Measurements from ENCODE around the gene SLC25A44.

Gene SLC25A44

GRCh38 chr1:156233426-156234127, 39.7 kb downstream of the SLC25A44 start:
- Histone ChIP-seq H3K9ac (ENCODE audit: low read depth in 1 of 2, low read length in 2 of 2) (no peak overlapping the region), H3K9me3 (ENCODE audit: control insufficient read depth in 2 of 2, low read length in 2 of 2) (no peaks in the 10 kb centered on the region), H3K36me3 (ENCODE audit: control insufficient read depth in 2 of 2, insufficient read depth in 2 of 2, low read length in 2 of 2) (peaks cover 29 to 32% of the 10 kb centered on the region in 2 donors), H3K4me1 (ENCODE audit: control insufficient read depth in 2 of 2, insufficient read depth in 2 of 2, low read length in 2 of 2) (no peaks in the 10 kb centered on the region), H3K27ac (ENCODE audit: low read depth in 2 of 2, low read length in 2 of 2) (no peak overlapping the region), H3K27me3 (ENCODE audit: control insufficient read depth in 2 of 2, insufficient read depth in 2 of 2, low read length in 2 of 2) (no peaks in the 10 kb centered on the region), H3K4me3 (ENCODE audit: low read length in 2 of 2) (no peak overlapping the region)

- H3K27me3 ChIP-seq (ENCODE audit: control insufficient read depth in 2 of 2, insufficient read depth in 2 of 2, low read length in 2 of 2), result no peaks in the 10 kb centered on the region
- H3K27ac ChIP-seq (ENCODE audit: low read depth in 2 of 2, low read length in 2 of 2), result no peak overlapping the region
- H3K4me1 ChIP-seq (ENCODE audit: control insufficient read depth in 2 of 2, insufficient read depth in 2 of 2, low read length in 2 of 2), result no peaks in the 10 kb centered on the region
- H3K9ac ChIP-seq (ENCODE audit: low read depth in 1 of 2, low read length in 2 of 2), result no peak overlapping the region
- H3K4me3 ChIP-seq (ENCODE audit: low read length in 2 of 2), result no peak overlapping the region
- no peaks in the 10 kb centered on the region for H3K9me3 ChIP-seq (ENCODE audit: control insufficient read depth in 2 of 2, low read length in 2 of 2)
- peaks cover 31 to 42% of the 10 kb centered on the region in 2 donors for H3K36me3 ChIP-seq (ENCODE audit: control insufficient read depth in 2 of 2, insufficient read depth in 2 of 2, low read length in 2 of 2)
Measured at GRCh38 chr1:156236164-156236563, 42.3 kb downstream of the SLC25A44 start.

- H3K4me1 ChIP-seq (ENCODE audit: control insufficient read depth in 2 of 2, insufficient read depth in 2 of 2, low read length in 2 of 2), result no peaks in the 10 kb centered on the region
- H3K9me3 ChIP-seq (ENCODE audit: control insufficient read depth in 2 of 2, low read length in 2 of 2), result no peaks in the 10 kb centered on the region
- no peak overlapping the region for H3K27ac ChIP-seq (ENCODE audit: low read depth in 2 of 2, low read length in 2 of 2)
- no peaks in the 10 kb centered on the region for H3K27me3 ChIP-seq (ENCODE audit: control insufficient read depth in 2 of 2, insufficient read depth in 2 of 2, low read length in 2 of 2)
- H3K4me3 ChIP-seq (ENCODE audit: low read length in 2 of 2), result no peak overlapping the region
- H3K36me3 ChIP-seq (ENCODE audit: control insufficient read depth in 2 of 2, insufficient read depth in 2 of 2, low read length in 2 of 2), result peaks cover 29 to 42% of the 10 kb centered on the region in 2 donors
- H3K9ac ChIP-seq (ENCODE audit: low read depth in 1 of 2, low read length in 2 of 2), result no peak overlapping the region
Measured at GRCh38 chr1:156238248-156238647, 44.3 kb downstream of the SLC25A44 start.

- H3K27me3 ChIP-seq (ENCODE audit: control insufficient read depth in 2 of 2, insufficient read depth in 2 of 2, low read length in 2 of 2), result peaks cover 17 to 18% of the 10 kb centered on the region in 2 donors
- no peak overlapping the region for H3K4me3 ChIP-seq (ENCODE audit: low read length in 2 of 2)
- peaks cover 8 to 12% of the 10 kb centered on the region in 2 donors for H3K4me1 ChIP-seq (ENCODE audit: control insufficient read depth in 2 of 2, insufficient read depth in 2 of 2, low read length in 2 of 2)
- no peaks in the 10 kb centered on the region for H3K9me3 ChIP-seq (ENCODE audit: control insufficient read depth in 2 of 2, low read length in 2 of 2)
- H3K27ac ChIP-seq (ENCODE audit: low read depth in 2 of 2, low read length in 2 of 2), result no peak overlapping the region
- H3K9ac ChIP-seq (ENCODE audit: low read depth in 1 of 2, low read length in 2 of 2), result no peak overlapping the region
- peaks cover 13 to 27% of the 10 kb centered on the region in 2 donors for H3K36me3 ChIP-seq (ENCODE audit: control insufficient read depth in 2 of 2, insufficient read depth in 2 of 2, low read length in 2 of 2)
Measured at GRCh38 chr1:156241311-156241811, 47.5 kb downstream of the SLC25A44 start.

- H3K4me3 ChIP-seq (ENCODE audit: low read length in 2 of 2), result no peak within 1 kb of the TSS
- H3K27me3 ChIP-seq (ENCODE audit: control insufficient read depth in 2 of 2, insufficient read depth in 2 of 2, low read length in 2 of 2), result peaks cover 18 to 22% of the 10 kb centered on the region in 2 donors
- no peaks in the 10 kb centered on the region for H3K9me3 ChIP-seq (ENCODE audit: control insufficient read depth in 2 of 2, low read length in 2 of 2)
- H3K9ac ChIP-seq (ENCODE audit: low read depth in 1 of 2, low read length in 2 of 2), result no peak within 1 kb of the TSS
- no peak within 1 kb of the TSS for H3K27ac ChIP-seq (ENCODE audit: low read depth in 2 of 2, low read length in 2 of 2)
- peaks cover 8 to 23% of the 10 kb centered on the region in 2 donors for H3K36me3 ChIP-seq (ENCODE audit: control insufficient read depth in 2 of 2, insufficient read depth in 2 of 2, low read length in 2 of 2)
- peaks cover 10 to 12% of the 10 kb centered on the region in 2 donors for H3K4me1 ChIP-seq (ENCODE audit: control insufficient read depth in 2 of 2, insufficient read depth in 2 of 2, low read length in 2 of 2)
Measured at GRCh38 chr1:156241926-156242325, 48.0 kb downstream of the SLC25A44 start, which contains the start of gene BGLAP. TSS of gene BGLAP (plus strand) at chr1:156242184. CDS start at chr1:156242232, 48 bp downstream.

GRCh38 chr1:156242738-156243137, 48.8 kb downstream of the SLC25A44 start:
- peaks cover 10 to 12% of the 10 kb centered on the region in 2 donors for H3K4me1 ChIP-seq (ENCODE audit: control insufficient read depth in 2 of 2, insufficient read depth in 2 of 2, low read length in 2 of 2)
- no peak overlapping the region for H3K9ac ChIP-seq (ENCODE audit: low read depth in 1 of 2, low read length in 2 of 2)
- no peaks in the 10 kb centered on the region for H3K9me3 ChIP-seq (ENCODE audit: control insufficient read depth in 2 of 2, low read length in 2 of 2)
- H3K4me3 ChIP-seq (ENCODE audit: low read length in 2 of 2), result no peak overlapping the region
- peaks cover 18 to 22% of the 10 kb centered on the region in 2 donors for H3K27me3 ChIP-seq (ENCODE audit: control insufficient read depth in 2 of 2, insufficient read depth in 2 of 2, low read length in 2 of 2)
- H3K27ac ChIP-seq (ENCODE audit: low read depth in 2 of 2, low read length in 2 of 2), result no peak overlapping the region
- peaks cover 6 to 21% of the 10 kb centered on the region in 2 donors for H3K36me3 ChIP-seq (ENCODE audit: control insufficient read depth in 2 of 2, insufficient read depth in 2 of 2, low read length in 2 of 2)

GRCh38 chr1:156244126-156244525, 50.2 kb downstream of the SLC25A44 start:
- Histone ChIP-seq H3K27ac (ENCODE audit: low read depth in 2 of 2, low read length in 2 of 2) (no peak overlapping the region), H3K9me3 (ENCODE audit: control insufficient read depth in 2 of 2, low read length in 2 of 2) (no peaks in the 10 kb centered on the region), H3K36me3 (ENCODE audit: control insufficient read depth in 2 of 2, insufficient read depth in 2 of 2, low read length in 2 of 2) (peaks cover 0 to 10% of the 10 kb centered on the region in 2 donors), H3K4me1 (ENCODE audit: control insufficient read depth in 2 of 2, insufficient read depth in 2 of 2, low read length in 2 of 2) (peaks cover 10 to 12% of the 10 kb centered on the region in 2 donors), H3K27me3 (ENCODE audit: control insufficient read depth in 2 of 2, insufficient read depth in 2 of 2, low read length in 2 of 2) (peaks cover 18 to 22% of the 10 kb centered on the region in 2 donors), H3K4me3 (ENCODE audit: low read length in 2 of 2) (no peak overlapping the region), H3K9ac (ENCODE audit: low read depth in 1 of 2, low read length in 2 of 2) (no peak overlapping the region)

- Histone ChIP-seq H3K4me1 (ENCODE audit: control insufficient read depth in 2 of 2, insufficient read depth in 2 of 2, low read length in 2 of 2) (peaks cover 10 to 12% of the 10 kb centered on the region in 2 donors), H3K4me3 (ENCODE audit: low read length in 2 of 2) (no peak overlapping the region), H3K9me3 (ENCODE audit: control insufficient read depth in 2 of 2, low read length in 2 of 2) (no peaks in the 10 kb centered on the region)
Measured at GRCh38 chr1:156244712-156245111, 50.8 kb downstream of the SLC25A44 start.

GRCh38 chr1:156245451-156246232, 51.7 kb downstream of the SLC25A44 start:
- H3K9me3 ChIP-seq (ENCODE audit: control insufficient read depth in 2 of 2, low read length in 2 of 2), result no peaks in the 10 kb centered on the region
- peaks cover 7 to 13% of the 10 kb centered on the region in 2 donors for H3K36me3 ChIP-seq (ENCODE audit: control insufficient read depth in 2 of 2, insufficient read depth in 2 of 2, low read length in 2 of 2)
- H3K4me3 ChIP-seq (ENCODE audit: low read length in 2 of 2), result peak overlapping the region; percentile 49 to 50
- peaks cover 10 to 12% of the 10 kb centered on the region in 2 donors for H3K4me1 ChIP-seq (ENCODE audit: control insufficient read depth in 2 of 2, insufficient read depth in 2 of 2, low read length in 2 of 2)
- no peak overlapping the region for H3K27ac ChIP-seq (ENCODE audit: low read depth in 2 of 2, low read length in 2 of 2)
- peak overlapping the region in 1 of 2 donors; percentile 18 for H3K9ac ChIP-seq (ENCODE audit: low read depth in 1 of 2, low read length in 2 of 2)
- peaks cover 18 to 22% of the 10 kb centered on the region in 2 donors for H3K27me3 ChIP-seq (ENCODE audit: control insufficient read depth in 2 of 2, insufficient read depth in 2 of 2, low read length in 2 of 2)

More at GRCh38 chr1:156244712-156245111, 50.8 kb downstream of the SLC25A44 start:
- H3K36me3 ChIP-seq (ENCODE audit: control insufficient read depth in 2 of 2, insufficient read depth in 2 of 2, low read length in 2 of 2), result peaks cover 1 to 8% of the 10 kb centered on the region in 2 donors
- no peak overlapping the region for H3K9ac ChIP-seq (ENCODE audit: low read depth in 1 of 2, low read length in 2 of 2)
- H3K27ac ChIP-seq (ENCODE audit: low read depth in 2 of 2, low read length in 2 of 2), result no peak overlapping the region
- H3K27me3 ChIP-seq (ENCODE audit: control insufficient read depth in 2 of 2, insufficient read depth in 2 of 2, low read length in 2 of 2), result peaks cover 18 to 22% of the 10 kb centered on the region in 2 donors
